Occipital lobe (tissue), 2 donors: ENCODE results near the gene ZMYM3. TPM values are rescaled to one million over a fixed set of nuclear protein-coding genes. Genes with fewer than 3 reads are reported as not detected.
"Not testable (repeated sequence)": the region's sequence is repeated elsewhere in the genome, so short reads cannot be mapped to it uniquely, and the experiment has no call there.

Experiments
- DNase-seq: peaks from one replicate; lab custom pipeline; 2025; lab: John Stamatoyannopoulos, UW
- total RNA-seq: library from RNA; depleted of rRNA; stranded (reverse); fragments of >200 nt; gene quantifications from one replicate; pipeline ENCODE4 v1.2.3, GENCODE V29; 2014

The ZMYM3 gene
- total RNA-seq, result 24.2 TPM

- DNase-seq, result peak; percentile 73
Measured at GRCh38 chrX:71254092-71254963, at the start of gene ZMYM3. ZMYM3 (minus strand) TSS chrX:71254140; CDS start chrX:71253255, 885 bp downstream.

- DNase-seq, result no peak
Measured at GRCh38 chrX:71302461-71303213, 48.7 kb upstream of the ZMYM3 start.

GRCh38 chrX:71301195-71301924, 47.4 kb upstream of the ZMYM3 start, which contains the start of gene ITGB1BP2:
ITGB1BP2 (plus strand) TSS chrX:71301750; CDS start chrX:71301807, 57 bp downstream.
- peak; percentile 0 for DNase-seq

GRCh38 chrX:71300495-71300894, 46.6 kb upstream of the ZMYM3 start:
- DNase-seq, result not testable (repeated sequence)

GRCh38 chrX:71300064-71300463, 46.1 kb upstream of the ZMYM3 start:
- not testable (repeated sequence) for DNase-seq

GRCh38 chrX:71298119-71298518, 44.2 kb upstream of the ZMYM3 start:
- DNase-seq, result no peak

- DNase-seq, result no peak
Measured at GRCh38 chrX:71296806-71297205, 42.9 kb upstream of the ZMYM3 start.

GRCh38 chrX:71292669-71293365, 38.9 kb upstream of the ZMYM3 start:
- DNase-seq, result no peak

- no peak for DNase-seq
Measured at GRCh38 chrX:71291381-71291780, 37.4 kb upstream of the ZMYM3 start.

GRCh38 chrX:71285929-71286328, 32.0 kb upstream of the ZMYM3 start:
- DNase-seq, result no peak

- DNase-seq, result peak; percentile 78
Measured at GRCh38 chrX:71283403-71284143, 29.6 kb upstream of the ZMYM3 start, which contains the start of gene NONO. NONO (plus strand) TSS chrX:71283635; CDS start chrX:71290638, 7,003 bp downstream.

- DNase-seq, result no peak
Measured at GRCh38 chrX:71282514-71283402, 28.8 kb upstream of the ZMYM3 start.

GRCh38 chrX:71281300-71281699, 27.4 kb upstream of the ZMYM3 start:
- DNase-seq, result not testable (repeated sequence)

- DNase-seq, result not testable (repeated sequence)
Measured at GRCh38 chrX:71272313-71272712, 18.4 kb upstream of the ZMYM3 start.

- no peak for DNase-seq
Measured at GRCh38 chrX:71269801-71270395, 16.0 kb upstream of the ZMYM3 start.

GRCh38 chrX:71268624-71269023, 14.7 kb upstream of the ZMYM3 start:
- DNase-seq, result not testable (repeated sequence)

- no peak for DNase-seq
Measured at GRCh38 chrX:71256856-71257255, 2.9 kb upstream of the ZMYM3 start.

GRCh38 chrX:71256051-71256450, 2.1 kb upstream of the ZMYM3 start:
- no peak for DNase-seq
